ENCODE results near the gene ASB2. TPM values are rescaled to one million over a fixed set of nuclear protein-coding genes. Genes with fewer than 3 reads are reported as not detected.

Gene ASB2
- polyA plus RNA-seq, 1 donor from 2014 or later = 0.26 TPM

DNA sequence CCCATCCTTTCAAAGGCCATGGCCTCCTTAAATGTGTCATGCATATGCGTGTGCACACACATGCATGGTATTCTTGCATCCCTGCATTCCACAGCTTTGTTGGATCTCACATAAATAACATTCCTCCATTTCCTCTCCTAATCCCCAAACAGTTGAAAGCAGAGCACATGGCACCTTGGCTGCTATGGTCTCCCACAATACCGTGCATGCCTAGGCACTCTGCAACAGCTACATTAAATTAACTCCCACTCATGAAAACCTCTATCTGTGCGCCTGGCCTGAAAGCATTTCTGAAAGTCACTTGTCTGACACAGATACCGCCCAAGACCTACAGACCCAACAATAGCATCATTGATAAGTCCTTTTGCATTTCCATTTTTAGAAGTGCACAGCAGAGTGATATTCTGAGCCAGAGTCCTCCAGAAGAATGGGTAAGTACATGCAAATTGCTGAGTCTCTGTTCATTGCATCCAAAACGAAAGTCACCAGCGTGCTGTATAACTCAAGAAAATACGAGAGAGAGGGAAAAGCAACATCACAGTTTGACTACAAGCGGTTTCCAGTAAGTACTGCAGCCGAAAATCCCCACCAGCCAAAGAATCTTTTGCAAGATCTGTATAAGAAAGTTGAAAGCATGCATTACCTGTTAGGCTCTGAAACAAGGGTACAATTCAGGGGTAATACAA is 436 bp downstream of the ASB2 start (continued):
- TF ChIP-seq, protein P1, sequence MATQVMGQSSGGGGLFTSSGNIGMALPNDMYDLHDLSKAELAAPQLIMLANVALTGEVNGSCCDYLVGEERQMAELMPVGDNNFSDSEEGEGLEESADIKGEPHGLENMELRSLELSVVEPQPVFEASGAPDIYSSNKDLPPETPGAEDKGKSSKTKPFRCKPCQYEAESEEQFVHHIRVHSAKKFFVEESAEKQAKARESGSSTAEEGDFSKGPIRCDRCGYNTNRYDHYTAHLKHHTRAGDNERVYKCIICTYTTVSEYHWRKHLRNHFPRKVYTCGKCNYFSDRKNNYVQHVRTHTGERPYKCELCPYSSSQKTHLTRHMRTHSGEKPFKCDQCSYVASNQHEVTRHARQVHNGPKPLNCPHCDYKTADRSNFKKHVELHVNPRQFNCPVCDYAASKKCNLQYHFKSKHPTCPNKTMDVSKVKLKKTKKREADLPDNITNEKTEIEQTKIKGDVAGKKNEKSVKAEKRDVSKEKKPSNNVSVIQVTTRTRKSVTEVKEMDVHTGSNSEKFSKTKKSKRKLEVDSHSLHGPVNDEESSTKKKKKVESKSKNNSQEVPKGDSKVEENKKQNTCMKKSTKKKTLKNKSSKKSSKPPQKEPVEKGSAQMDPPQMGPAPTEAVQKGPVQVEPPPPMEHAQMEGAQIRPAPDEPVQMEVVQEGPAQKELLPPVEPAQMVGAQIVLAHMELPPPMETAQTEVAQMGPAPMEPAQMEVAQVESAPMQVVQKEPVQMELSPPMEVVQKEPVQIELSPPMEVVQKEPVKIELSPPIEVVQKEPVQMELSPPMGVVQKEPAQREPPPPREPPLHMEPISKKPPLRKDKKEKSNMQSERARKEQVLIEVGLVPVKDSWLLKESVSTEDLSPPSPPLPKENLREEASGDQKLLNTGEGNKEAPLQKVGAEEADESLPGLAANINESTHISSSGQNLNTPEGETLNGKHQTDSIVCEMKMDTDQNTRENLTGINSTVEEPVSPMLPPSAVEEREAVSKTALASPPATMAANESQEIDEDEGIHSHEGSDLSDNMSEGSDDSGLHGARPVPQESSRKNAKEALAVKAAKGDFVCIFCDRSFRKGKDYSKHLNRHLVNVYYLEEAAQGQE (IDR thresholded peaks at IDR 0.05; ENCODE audit: borderline replicate concordance) = no peak

DNA sequence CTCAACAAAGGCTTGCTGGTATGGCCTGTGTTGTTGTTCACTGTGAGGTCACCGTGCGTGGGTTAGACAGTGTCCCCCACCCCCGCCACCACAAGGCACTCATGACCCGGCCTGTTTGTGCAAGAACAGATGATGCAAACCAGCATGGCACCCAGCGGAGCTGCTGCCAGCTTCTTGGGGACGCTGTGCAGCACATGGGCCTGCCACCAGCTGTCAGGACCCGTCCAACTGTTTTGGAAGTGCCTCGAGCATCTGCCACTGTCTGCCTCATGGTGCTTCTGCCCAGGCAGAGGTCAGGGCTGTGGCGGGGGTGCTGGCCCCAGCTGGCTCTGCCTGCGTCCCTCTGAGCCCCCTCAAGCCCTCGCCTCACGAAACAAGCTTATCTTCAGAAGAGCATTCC is 1.5 kb downstream of the ASB2 start:
- Histone ChIP-seq H3K9me2 (ENCODE audit: insufficient read depth, low read length) (no peaks in the 10 kb centered on the region), H3K79me2 (replicated peaks; ENCODE audit: insufficient read depth, low read length) (no peaks in the 10 kb centered on the region), H3K4me2 (ENCODE audit: low read length) (no peak overlapping the region), H3K27ac (ENCODE audit: low read length) (no peak overlapping the region), H3K27me3 (ENCODE audit: insufficient read depth, low read depth, low read length) (no peaks in the 10 kb centered on the region), H2AFZ (ENCODE audit: low read depth, low read length) (no peak overlapping the region), H3K9me3 (ENCODE audit: low read length) (no peaks in the 10 kb centered on the region), H3K9ac (ENCODE audit: low read length) (no peak overlapping the region), H3K36me3 (ENCODE audit: insufficient read depth, low read length) (no peaks in the 10 kb centered on the region), H4K20me1 (ENCODE audit: insufficient read depth) (no peaks in the 10 kb centered on the region), H3F3A (ENCODE audit: insufficient read depth, low read length, poor library complexity, severe bottlenecking) (no peaks in the 10 kb centered on the region), H3K4me3 (ENCODE audit: low read length) (no peak overlapping the region)
- TF ChIP-seq EP300 (conservative IDR thresholded peaks at IDR 0.05; ENCODE audit: poor library complexity, severe bottlenecking) (no peak), SMC3 (conservative IDR thresholded peaks at IDR 0.05; ENCODE audit: poor library complexity) (no peak), TAF1 (IDR thresholded peaks at IDR 0.05; ENCODE audit: low read depth) (no peak), EZH2 (IDR thresholded peaks at IDR 0.05; ENCODE audit: borderline replicate concordance, insufficient read depth, low read length, poor library complexity, severe bottlenecking) (no peak), RAD21 (conservative IDR thresholded peaks at IDR 0.05) (no peak), POLR2AphosphoS5 (IDR thresholded peaks at IDR 0.05) (no peak), MXI1 (conservative IDR thresholded peaks at IDR 0.05; ENCODE audit: poor library complexity, severe bottlenecking) (no peak)
- TF ChIP-seq, protein P1 (IDR thresholded peaks at IDR 0.05; ENCODE audit: borderline replicate concordance) = no peak
- TF ChIP-seq, protein P2, sequence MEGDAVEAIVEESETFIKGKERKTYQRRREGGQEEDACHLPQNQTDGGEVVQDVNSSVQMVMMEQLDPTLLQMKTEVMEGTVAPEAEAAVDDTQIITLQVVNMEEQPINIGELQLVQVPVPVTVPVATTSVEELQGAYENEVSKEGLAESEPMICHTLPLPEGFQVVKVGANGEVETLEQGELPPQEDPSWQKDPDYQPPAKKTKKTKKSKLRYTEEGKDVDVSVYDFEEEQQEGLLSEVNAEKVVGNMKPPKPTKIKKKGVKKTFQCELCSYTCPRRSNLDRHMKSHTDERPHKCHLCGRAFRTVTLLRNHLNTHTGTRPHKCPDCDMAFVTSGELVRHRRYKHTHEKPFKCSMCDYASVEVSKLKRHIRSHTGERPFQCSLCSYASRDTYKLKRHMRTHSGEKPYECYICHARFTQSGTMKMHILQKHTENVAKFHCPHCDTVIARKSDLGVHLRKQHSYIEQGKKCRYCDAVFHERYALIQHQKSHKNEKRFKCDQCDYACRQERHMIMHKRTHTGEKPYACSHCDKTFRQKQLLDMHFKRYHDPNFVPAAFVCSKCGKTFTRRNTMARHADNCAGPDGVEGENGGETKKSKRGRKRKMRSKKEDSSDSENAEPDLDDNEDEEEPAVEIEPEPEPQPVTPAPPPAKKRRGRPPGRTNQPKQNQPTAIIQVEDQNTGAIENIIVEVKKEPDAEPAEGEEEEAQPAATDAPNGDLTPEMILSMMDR (IDR thresholded peaks at IDR 0.05; ENCODE audit: poor library complexity, severe bottlenecking) = no peak
